GM10266 (cell line): ENCODE results near the gene SLX9.

Experiments used
- DNase-seq: peaks from one replicate; pipeline ENCODE4 v3.0.0; 2012; ENCODE audit errors: extremely low spot score
- TF ChIP-seq, protein P1 (sequence below): IDR thresholded peaks from 2 replicates; pipeline ENCODE4 v1.5.1; 2012; ENCODE audit warnings: mild to moderate bottlenecking, low read depth; ENCODE audit not compliant: control insufficient read depth, insufficient read depth; ENCODE audit errors: missing control alignments

SLX9 gene

DNA sequence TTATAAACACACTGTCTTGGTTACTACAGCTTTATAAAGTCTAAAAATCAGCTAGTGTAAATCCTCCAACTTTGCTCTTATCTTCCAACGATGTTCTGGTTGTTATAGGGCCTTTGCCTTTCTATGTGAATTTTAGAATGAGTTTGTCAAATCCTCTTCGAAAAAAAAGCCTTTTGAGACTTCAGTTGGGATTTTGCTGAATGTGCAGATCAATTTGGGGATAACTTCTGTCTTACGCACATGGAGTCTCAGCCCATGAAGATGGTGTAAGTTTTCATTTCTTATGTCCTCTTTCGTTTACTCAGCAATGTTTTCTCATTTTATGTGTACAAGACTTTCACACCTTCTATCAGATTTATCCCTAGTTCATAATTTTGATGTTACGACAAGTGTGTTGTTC, 69.8 kb downstream of the SLX9 start:
- TF ChIP-seq, protein P1, sequence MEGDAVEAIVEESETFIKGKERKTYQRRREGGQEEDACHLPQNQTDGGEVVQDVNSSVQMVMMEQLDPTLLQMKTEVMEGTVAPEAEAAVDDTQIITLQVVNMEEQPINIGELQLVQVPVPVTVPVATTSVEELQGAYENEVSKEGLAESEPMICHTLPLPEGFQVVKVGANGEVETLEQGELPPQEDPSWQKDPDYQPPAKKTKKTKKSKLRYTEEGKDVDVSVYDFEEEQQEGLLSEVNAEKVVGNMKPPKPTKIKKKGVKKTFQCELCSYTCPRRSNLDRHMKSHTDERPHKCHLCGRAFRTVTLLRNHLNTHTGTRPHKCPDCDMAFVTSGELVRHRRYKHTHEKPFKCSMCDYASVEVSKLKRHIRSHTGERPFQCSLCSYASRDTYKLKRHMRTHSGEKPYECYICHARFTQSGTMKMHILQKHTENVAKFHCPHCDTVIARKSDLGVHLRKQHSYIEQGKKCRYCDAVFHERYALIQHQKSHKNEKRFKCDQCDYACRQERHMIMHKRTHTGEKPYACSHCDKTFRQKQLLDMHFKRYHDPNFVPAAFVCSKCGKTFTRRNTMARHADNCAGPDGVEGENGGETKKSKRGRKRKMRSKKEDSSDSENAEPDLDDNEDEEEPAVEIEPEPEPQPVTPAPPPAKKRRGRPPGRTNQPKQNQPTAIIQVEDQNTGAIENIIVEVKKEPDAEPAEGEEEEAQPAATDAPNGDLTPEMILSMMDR = no peak
- DNase-seq = no peak

DNA sequence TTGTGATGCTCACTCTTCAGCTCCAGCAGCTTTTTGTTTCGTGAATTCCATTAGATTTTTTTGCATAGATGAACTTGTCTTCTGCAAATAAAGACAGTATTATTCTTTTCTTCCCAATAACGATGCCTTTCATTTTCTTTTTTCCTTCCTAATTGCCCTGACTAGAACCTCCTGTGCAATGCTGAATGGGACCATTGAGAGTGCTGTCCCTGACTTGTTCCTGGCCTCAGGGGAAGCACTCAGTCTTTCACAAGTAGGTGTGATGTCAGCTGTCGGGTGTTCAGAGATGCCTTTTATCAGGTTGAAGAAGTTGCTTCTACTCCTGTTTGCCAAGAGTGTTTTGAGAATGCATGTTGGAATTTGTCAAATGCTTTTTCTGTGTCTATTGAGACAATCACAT, 70.3 kb downstream of the SLX9 start:
- TF ChIP-seq, protein P1 = no peak
- no peak for DNase-seq

DNA sequence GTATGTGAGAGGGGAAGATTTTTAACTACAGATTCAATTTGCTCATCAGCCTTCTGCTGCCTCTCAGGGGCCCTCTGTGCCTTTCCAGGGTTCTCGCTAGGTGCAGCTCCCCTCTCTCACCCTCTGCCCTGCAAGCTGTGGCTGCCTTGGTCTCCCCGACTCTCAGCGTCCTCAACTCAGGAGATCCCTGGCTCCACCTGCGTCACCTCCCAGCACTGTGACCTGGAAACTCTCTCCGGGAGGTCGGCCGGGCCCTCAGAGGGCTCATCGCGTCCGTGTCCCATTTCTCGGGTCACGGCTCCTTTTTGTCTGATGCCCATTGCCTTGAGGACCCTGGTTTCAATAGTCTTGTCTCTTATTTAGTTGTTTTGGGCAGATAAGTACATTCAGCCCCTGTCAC, 71.0 kb downstream of the SLX9 start:
- DNase-seq = no peak

DNA sequence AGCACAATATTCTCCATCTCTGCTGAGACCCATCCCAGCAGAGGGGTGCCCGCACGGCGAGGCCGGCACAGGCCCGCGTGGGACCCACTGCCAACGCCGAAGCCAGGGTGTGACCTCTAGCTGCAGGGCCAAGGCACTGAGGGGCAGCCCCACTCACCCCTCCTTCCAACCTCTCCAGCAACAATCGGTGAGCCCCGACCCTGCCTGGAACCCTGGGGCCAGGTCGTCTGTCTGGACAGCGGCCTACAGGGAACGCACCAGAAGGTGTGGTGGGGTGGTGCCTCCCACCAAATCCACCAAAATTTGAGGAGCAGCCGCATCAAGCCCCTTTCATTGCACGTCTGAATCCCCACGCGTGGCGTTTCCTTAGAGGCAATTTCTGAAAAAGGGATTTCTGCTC, 71.6 kb downstream of the SLX9 start:
- TF ChIP-seq, protein P1 = no peak
- no peak for DNase-seq

More for the DNA sequence above, 71.0 kb downstream of the SLX9 start:
- TF ChIP-seq, protein P1 = no peak

DNA sequence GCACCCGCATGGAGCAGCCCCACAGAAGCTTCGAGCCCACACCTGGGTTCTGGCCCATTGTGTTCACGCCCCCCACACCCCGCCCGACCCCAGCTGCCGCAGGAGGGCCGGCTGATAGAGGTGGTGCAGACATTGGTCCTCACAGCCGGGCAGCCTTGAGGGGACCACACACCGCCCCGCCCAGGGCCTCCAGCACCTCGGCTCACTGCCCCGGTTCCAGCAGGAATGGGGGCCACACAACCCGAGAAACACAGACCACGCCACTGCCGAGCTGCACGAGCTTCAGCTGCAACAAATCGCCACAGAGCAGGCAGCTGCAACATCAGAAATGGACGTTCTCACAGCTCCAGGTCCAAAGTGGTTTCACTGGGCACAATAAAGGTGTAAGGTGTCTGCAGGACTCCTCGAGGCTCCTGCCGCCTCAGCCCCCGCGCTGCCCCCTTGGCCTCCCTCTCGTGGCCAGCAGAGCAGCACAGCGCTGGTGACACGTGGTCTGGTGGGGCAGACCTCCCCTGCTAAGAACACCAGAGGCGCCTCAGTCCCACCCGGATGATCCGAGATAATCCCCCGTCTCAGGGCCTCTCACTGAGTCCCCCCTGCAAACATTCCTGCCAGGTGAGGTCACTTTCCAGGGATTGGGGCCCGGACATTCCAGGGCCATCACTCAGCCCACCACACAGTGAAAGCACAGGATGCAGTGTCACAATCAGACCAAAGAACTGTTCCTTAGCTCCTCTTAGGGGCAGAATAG, 72.3 kb downstream of the SLX9 start:
- DNase-seq = no peak
- TF ChIP-seq, protein P1 = no peak

DNA sequence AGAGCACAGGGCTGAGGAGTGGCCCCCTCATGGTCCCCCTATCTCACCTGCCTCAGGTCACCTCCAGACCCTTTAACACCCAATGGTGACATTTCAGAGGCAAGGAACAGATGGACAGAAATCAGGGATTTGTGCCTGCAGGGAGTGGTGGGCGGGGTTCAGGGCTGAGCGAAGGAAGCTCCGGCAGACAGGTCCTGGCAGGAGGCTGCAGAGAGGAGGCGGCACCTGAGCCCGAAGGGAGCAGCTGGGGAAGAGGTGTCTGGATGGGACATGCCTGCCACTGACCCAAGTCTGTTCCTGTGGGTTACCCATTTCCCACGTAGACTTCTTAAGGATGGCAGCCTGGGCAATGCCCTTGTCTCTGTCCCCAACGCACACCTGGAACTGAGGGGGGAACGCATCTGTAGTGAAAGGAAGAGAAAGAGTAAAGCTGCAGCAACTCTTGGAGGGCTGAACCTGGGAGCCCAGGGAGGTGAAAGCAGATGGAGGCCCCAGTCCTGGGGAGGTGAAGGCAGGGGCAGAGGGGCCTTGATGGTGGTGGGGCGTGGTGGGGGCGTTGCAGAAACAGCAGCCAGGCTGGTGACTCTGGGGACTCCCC, 72.9 kb downstream of the SLX9 start:
- no peak for DNase-seq
- TF ChIP-seq, protein P1 = no peak

DNA sequence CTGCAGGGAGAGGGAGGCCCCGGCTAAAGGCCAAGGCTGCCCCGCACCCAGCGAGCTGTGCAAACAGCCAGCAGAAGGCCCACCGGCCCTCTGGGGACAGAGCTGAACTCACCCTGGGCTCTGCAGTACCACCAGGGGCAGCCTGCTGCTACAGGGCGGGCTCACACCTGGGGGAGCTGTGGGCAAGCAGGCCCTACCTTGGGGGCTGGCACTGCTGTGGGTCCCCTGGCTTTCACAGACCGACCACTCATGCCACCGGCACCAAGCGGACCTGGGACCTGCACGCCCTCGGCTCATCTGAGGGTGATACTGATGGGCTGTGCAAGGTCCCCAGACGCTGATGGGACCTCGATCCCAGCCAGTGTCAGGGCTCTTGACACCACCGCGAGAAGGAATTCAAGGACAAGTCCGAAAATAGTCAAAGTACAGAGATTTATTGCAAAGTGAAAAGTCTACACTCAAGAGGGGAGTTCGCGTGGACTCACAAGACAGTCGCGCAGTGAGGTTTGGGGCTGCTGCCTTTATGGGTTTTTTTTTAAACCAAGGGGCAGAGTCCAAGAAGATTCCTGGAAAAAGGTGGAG, 73.5 kb downstream of the SLX9 start:
- TF ChIP-seq, protein P1 = no peak
- no peak for DNase-seq
